HG03095 (cell line): Measurements from ENCODE around the gene CCDC177.

Experiments
- ATAC-seq: cut with Tn5 transposase; IDR thresholded peaks from one replicate; pipeline ENCODE4 v1.9.1; 2021; ENCODE audit warnings: moderate library complexity; ENCODE audit not compliant: unreplicated experiment

CCDC177 gene

GRCh38 chr14:69570836-69571330 is 3.8 kb downstream of the CCDC177 start:
- no peak for ATAC-seq

GRCh38 chr14:69569859-69570258 is 4.8 kb downstream of the CCDC177 start:
- no peak for ATAC-seq

- no peak for ATAC-seq
These were observed 7.1 kb downstream of the CCDC177 start for GRCh38 chr14:69567563-69567962.

- no peak for ATAC-seq
These were observed 12.8 kb downstream of the CCDC177 start for GRCh38 chr14:69561893-69562292.

- ATAC-seq: no peak
These were observed 13.8 kb downstream of the CCDC177 start for GRCh38 chr14:69560826-69561225.

GRCh38 chr14:69559581-69560011 is 15.1 kb downstream of the CCDC177 start:
- no peak for ATAC-seq

- ATAC-seq: no peak
These were observed 15.9 kb downstream of the CCDC177 start for GRCh38 chr14:69558774-69559173.

- ATAC-seq: no peak
These were observed 20.2 kb downstream of the CCDC177 start for GRCh38 chr14:69554500-69554899.

- ATAC-seq: no peak
These were observed 21.4 kb downstream of the CCDC177 start for GRCh38 chr14:69553252-69553651.

GRCh38 chr14:69551511-69551910 is 23.2 kb downstream of the CCDC177 start:
- ATAC-seq: no peak

- ATAC-seq: no peak
These were observed 26.1 kb downstream of the CCDC177 start for GRCh38 chr14:69548566-69548965.

GRCh38 chr14:69547701-69548348 is 26.8 kb downstream of the CCDC177 start:
- ATAC-seq: no peak

- no peak for ATAC-seq
These were observed 31.1 kb downstream of the CCDC177 start for GRCh38 chr14:69543341-69544115.

GRCh38 chr14:69542311-69542710 is 32.4 kb downstream of the CCDC177 start:
- no peak for ATAC-seq

GRCh38 chr14:69540654-69541335 is 33.9 kb downstream of the CCDC177 start:
- no peak for ATAC-seq

GRCh38 chr14:69539631-69540410 is 34.9 kb downstream of the CCDC177 start:
- no peak for ATAC-seq

- no peak for ATAC-seq
These were observed 35.9 kb downstream of the CCDC177 start for GRCh38 chr14:69538766-69539165.

GRCh38 chr14:69537900-69538299 is 36.8 kb downstream of the CCDC177 start:
- ATAC-seq: no peak

- ATAC-seq: no peak
These were observed 37.7 kb downstream of the CCDC177 start for GRCh38 chr14:69536971-69537370.

GRCh38 chr14:69535230-69535848 is 39.3 kb downstream of the CCDC177 start:
- ATAC-seq: no peak
